Measurements from ENCODE around the gene FOXP1. TPM values are rescaled to one million over a fixed set of nuclear protein-coding genes. Genes with fewer than 3 reads are reported as not detected.

The FOXP1 gene
- total and polyA plus RNA-seq, 8 donors: 13.4 to 74.1 (median 44.1) TPM

DNA sequence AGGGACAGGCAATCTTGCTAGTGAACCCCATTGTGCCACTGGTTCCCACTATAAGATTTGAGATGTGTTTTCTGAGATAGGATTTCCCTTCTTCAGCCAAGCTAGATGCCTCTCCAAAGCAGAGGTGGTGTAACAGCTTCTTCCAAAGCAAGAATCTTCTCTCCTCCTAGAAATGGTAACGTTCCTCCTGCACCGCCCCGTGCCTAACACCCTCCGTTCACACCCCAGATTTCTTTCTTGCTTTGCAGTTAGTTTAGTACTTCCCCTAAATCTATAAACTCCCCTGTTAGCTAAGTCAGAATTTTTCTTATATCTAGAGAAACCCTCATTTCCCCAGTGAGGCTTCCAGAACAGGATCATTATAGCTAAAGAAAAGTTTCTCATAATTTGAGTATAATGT lies 653.5 kb downstream of the FOXP1 start:
- WGBS, 2 donors: 92% methylated on average over 4 of the region's 4 CpGs
- no peaks in the 10 kb centered on the region for H3K27me3 ChIP-seq
- H3K36me3 ChIP-seq: no peaks in the 10 kb centered on the region
- no peak overlapping the region for H3K4me3 ChIP-seq
- TF ChIP-seq, protein P1, sequence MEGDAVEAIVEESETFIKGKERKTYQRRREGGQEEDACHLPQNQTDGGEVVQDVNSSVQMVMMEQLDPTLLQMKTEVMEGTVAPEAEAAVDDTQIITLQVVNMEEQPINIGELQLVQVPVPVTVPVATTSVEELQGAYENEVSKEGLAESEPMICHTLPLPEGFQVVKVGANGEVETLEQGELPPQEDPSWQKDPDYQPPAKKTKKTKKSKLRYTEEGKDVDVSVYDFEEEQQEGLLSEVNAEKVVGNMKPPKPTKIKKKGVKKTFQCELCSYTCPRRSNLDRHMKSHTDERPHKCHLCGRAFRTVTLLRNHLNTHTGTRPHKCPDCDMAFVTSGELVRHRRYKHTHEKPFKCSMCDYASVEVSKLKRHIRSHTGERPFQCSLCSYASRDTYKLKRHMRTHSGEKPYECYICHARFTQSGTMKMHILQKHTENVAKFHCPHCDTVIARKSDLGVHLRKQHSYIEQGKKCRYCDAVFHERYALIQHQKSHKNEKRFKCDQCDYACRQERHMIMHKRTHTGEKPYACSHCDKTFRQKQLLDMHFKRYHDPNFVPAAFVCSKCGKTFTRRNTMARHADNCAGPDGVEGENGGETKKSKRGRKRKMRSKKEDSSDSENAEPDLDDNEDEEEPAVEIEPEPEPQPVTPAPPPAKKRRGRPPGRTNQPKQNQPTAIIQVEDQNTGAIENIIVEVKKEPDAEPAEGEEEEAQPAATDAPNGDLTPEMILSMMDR (IDR thresholded peaks at IDR 0.05): no peak
- ATAC-seq (no peak), DNase-seq (no peak), FAIRE-seq (no peak)
- no peaks in the 10 kb centered on the region for H3K9me3 ChIP-seq
- no peak overlapping the region for H3K27ac ChIP-seq
- intact Hi-C loops (cut with DNase I): no loop called here
- no peaks in the 10 kb centered on the region for H3K4me1 ChIP-seq

DNA sequence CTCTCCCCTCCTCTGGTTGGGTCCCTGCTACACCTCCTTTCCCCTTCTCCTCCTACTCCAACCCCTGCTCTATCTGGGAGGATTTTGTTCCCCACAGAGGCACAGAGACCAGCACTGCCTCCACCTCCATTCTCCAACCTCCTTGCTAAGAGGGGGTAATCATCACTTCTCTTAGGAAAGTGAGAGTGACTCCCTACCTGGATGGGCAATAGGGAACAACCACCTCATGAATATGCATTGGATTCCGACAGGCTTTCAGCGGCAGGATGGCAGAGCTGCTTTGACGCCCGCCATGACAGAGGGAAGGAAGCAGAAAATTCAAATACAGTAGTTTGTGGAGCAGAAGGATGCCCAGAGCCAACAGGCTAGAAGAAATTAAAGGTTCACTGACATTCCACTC lies 656.3 kb downstream of the FOXP1 start:
- Histone ChIP-seq H3K27ac (no peak overlapping the region), H3K36me3 (no peaks in the 10 kb centered on the region), H3K4me1 (no peaks in the 10 kb centered on the region), H3K27me3 (no peaks in the 10 kb centered on the region), H3K9me3 (no peaks in the 10 kb centered on the region), H3K4me3 (no peak overlapping the region)
- DNase-seq (no peak), FAIRE-seq (no peak), ATAC-seq (no peak)
- TF ChIP-seq, protein P1 (IDR thresholded peaks at IDR 0.05): no peak
- intact Hi-C loops (cut with DNase I): no loop called here
- 90 to 94% methylated on average over 4 of the region's 4 CpGs for WGBS, 2 donors

DNA sequence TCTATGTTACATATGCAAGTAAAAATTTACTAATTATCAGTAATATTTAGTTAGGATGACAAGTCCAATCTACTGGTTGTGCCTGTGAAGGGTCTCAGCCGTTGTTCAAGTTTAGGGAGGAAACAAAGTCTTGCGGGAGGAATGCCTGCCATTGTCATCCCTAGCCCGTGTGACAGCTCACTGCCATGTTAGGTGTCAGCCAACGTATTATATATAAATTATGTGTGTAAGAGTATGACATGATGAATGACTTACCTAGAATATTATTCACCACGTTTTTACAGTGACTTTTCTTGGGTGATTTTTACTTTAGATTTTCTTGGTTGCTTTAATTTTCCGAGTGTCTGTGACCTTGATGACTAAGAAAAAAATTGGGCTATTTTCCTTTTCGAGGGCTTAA lies 656.7 kb downstream of the FOXP1 start:
- H3K27ac ChIP-seq: no peak overlapping the region
- H3K4me3 ChIP-seq: no peak overlapping the region
- no peaks in the 10 kb centered on the region for H3K4me1 ChIP-seq
- ATAC-seq (no peak), FAIRE-seq (no peak), DNase-seq (no peak)
- intact Hi-C loops (cut with DNase I): no loop called here
- no peaks in the 10 kb centered on the region for H3K27me3 ChIP-seq
- TF ChIP-seq, protein P1 (IDR thresholded peaks at IDR 0.05): no peak
- no peaks in the 10 kb centered on the region for H3K9me3 ChIP-seq
- 61 to 76% methylated on average over 7 of the region's 7 CpGs for WGBS, 2 donors
- no peaks in the 10 kb centered on the region for H3K36me3 ChIP-seq

DNA sequence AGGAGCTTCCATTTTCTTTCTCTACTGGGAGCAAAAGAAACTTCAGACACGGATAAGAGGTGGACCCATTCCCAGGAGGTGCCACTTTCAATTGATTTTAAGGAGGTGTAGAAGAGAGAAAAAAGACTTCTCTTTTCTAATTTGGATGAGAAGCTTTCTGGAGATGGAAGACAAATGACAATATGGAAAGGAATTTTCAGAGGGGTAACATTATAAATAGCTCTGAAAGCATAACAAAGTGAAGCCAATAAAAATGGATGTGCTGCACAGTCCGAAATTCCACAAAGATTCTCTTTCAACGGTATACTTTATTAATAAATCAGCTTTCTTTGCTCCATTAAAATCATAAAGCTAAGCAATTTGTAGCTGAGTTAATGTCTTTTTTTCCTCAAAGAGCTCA lies 663.9 kb downstream of the FOXP1 start:
- H3K9me3 ChIP-seq: no peaks in the 10 kb centered on the region
- WGBS, 2 donors: 81 to 86% methylated on average over 3 of the region's 3 CpGs
- intact Hi-C loops (cut with DNase I): no loop called here
- H3K27me3 ChIP-seq: no peaks in the 10 kb centered on the region
- no peak overlapping the region for H3K4me3 ChIP-seq
- ATAC-seq: no peak
- no peak for FAIRE-seq
- TF ChIP-seq, protein P1 (IDR thresholded peaks at IDR 0.05): no peak
- no peaks in the 10 kb centered on the region for H3K4me1 ChIP-seq
- no peaks in the 10 kb centered on the region for H3K36me3 ChIP-seq
- no peak overlapping the region for H3K27ac ChIP-seq
- no peak for DNase-seq

DNA sequence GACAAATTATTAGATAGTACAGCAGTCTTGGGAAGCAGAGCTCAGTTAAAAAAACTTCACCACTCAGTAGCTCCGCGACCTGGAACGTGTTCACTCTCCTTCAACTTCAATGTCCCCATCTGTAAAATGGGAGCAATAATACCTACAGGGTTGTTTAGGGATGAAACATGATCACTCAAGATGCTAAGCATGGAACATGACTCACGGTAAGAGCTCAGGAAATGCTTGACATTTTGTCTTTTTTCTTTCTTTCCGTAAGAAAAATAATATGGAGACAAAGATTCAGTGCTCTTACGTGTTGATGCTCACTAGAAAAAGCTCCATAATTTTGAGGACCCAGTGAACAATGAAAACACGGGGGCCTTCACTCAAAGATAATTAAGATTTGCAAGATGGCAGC lies 664.4 kb downstream of the FOXP1 start:
- no peaks in the 10 kb centered on the region for H3K27me3 ChIP-seq
- ATAC-seq (no peak), FAIRE-seq (no peak), DNase-seq (no peak)
- no peak overlapping the region for H3K4me3 ChIP-seq
- TF ChIP-seq, protein P1 (IDR thresholded peaks at IDR 0.05): no peak
- no peaks in the 10 kb centered on the region for H3K36me3 ChIP-seq
- intact Hi-C loops (cut with DNase I): no loop called here
- no peak overlapping the region for H3K27ac ChIP-seq
- WGBS, 2 donors: 84 to 92% methylated on average over 7 of the region's 7 CpGs
- H3K9me3 ChIP-seq: no peaks in the 10 kb centered on the region
- no peaks in the 10 kb centered on the region for H3K4me1 ChIP-seq
